Chondrocyte (in vitro differentiated cells): ENCODE data around the gene PYGB. TPM values are rescaled to one million over a fixed set of nuclear protein-coding genes. Genes with fewer than 3 reads are reported as not detected.

ENCODE experiments used
- DNase-seq: peaks from one replicate; pipeline ENCODE4 v3.0.0; 2021; ENCODE audit warnings: mixed read lengths, low spot score
- H3K27ac Mint-ChIP-seq: one replicate; pipeline ENCODE4 v1.8.0; 2021; ENCODE audit warnings: mild to moderate bottlenecking, moderate library complexity, mixed read lengths; ENCODE audit not compliant: unreplicated experiment
- H3K27me3 Mint-ChIP-seq: 2 replicates; pipeline ENCODE4 v1.8.0; 2021; ENCODE audit warnings: low read depth, mixed read lengths
- H3K36me3 Mint-ChIP-seq: 2 replicates; pipeline ENCODE4 v1.8.0; 2021; ENCODE audit warnings: low read depth, mixed read lengths
- H3K4me1 Mint-ChIP-seq: 2 replicates; pipeline ENCODE4 v1.8.0; 2021; ENCODE audit warnings: low read depth, mild to moderate bottlenecking, mixed read lengths
- H3K4me3 Mint-ChIP-seq: one replicate; pipeline ENCODE4 v1.8.0; 2021; ENCODE audit warnings: mild to moderate bottlenecking, moderate library complexity, mixed read lengths; ENCODE audit not compliant: unreplicated experiment
- H3K9me3 Mint-ChIP-seq: 2 replicates; pipeline ENCODE4 v1.8.0; 2021; ENCODE audit warnings: low read depth, mixed read lengths
- CTCF ChIP-seq: fragments of 200-600 bp; sonication (generic); IDR thresholded peaks from 2 replicates; pipeline ENCODE4 v1.5.0; 2021; ENCODE audit warnings: antibody characterized with exemption, mild to moderate bottlenecking, moderate library complexity
- total RNA-seq: library from RNA; stranded (reverse); gene quantifications from 3 replicates; pipeline ENCODE4 v1.2.1, GENCODE V29; 2021

PYGB gene
- total RNA-seq, 1 donor from 2014 or later = 171 TPM

- Mint-ChIP-seq H3K4me3 (no peak overlapping the region), H3K27me3 (no peaks in the 10 kb centered on the region), H3K27ac (no peak overlapping the region), H3K4me1 (peaks cover 48% of the 10 kb centered on the region), H3K9me3 (peaks cover 6% of the 10 kb centered on the region), H3K36me3 (peaks cover 27% of the 10 kb centered on the region)
- no peak for DNase-seq
- no peak for TF ChIP-seq CTCF
These were observed 9.2 kb downstream of the PYGB start for GRCh38 chr20:25257130-25257529.

- no peak for TF ChIP-seq CTCF
- Mint-ChIP-seq H3K27me3 (no peaks in the 10 kb centered on the region), H3K4me1 (peaks cover 40% of the 10 kb centered on the region), H3K9me3 (peaks cover 6% of the 10 kb centered on the region), H3K27ac (peak overlapping the region; percentile 8), H3K36me3 (peaks cover 27% of the 10 kb centered on the region), H3K4me3 (no peak overlapping the region)
- no peak for DNase-seq
These were observed 10.0 kb downstream of the PYGB start for GRCh38 chr20:25257756-25258475.

- Mint-ChIP-seq H3K9me3 (peaks cover 6% of the 10 kb centered on the region), H3K4me1 (peaks cover 39% of the 10 kb centered on the region), H3K27me3 (no peaks in the 10 kb centered on the region), H3K4me3 (no peak overlapping the region), H3K27ac (peak overlapping the region; percentile 5), H3K36me3 (peaks cover 32% of the 10 kb centered on the region)
- DNase-seq = no peak
- TF ChIP-seq CTCF = no peak
These were observed 10.6 kb downstream of the PYGB start for GRCh38 chr20:25258476-25258805.

- H3K36me3 Mint-ChIP-seq = peaks cover 31% of the 10 kb centered on the region
- no peak overlapping the region for H3K4me3 Mint-ChIP-seq
- peaks cover 35% of the 10 kb centered on the region for H3K4me1 Mint-ChIP-seq
- no peak for TF ChIP-seq CTCF
- DNase-seq = no peak
- H3K9me3 Mint-ChIP-seq = peaks cover 6% of the 10 kb centered on the region
- no peaks in the 10 kb centered on the region for H3K27me3 Mint-ChIP-seq
- H3K27ac Mint-ChIP-seq = no peak overlapping the region
These were observed 10.9 kb downstream of the PYGB start for GRCh38 chr20:25258828-25259227.

GRCh38 chr20:25259358-25259757 is 11.5 kb downstream of the PYGB start:
- no peak for TF ChIP-seq CTCF
- Mint-ChIP-seq H3K36me3 (peaks cover 33% of the 10 kb centered on the region), H3K4me1 (peaks cover 31% of the 10 kb centered on the region), H3K4me3 (no peak overlapping the region), H3K9me3 (peaks cover 10% of the 10 kb centered on the region), H3K27me3 (no peaks in the 10 kb centered on the region), H3K27ac (no peak overlapping the region)
- no peak for DNase-seq
